GM12878 (cell line): Measurements from ENCODE around the gene ATP2C2.

Experiments used
- CTCF ChIP-seq, 3 experiments: IDR thresholded peaks in 2 of 3; conservative IDR thresholded peaks in 1 of 3; 2 replicates each; pipeline ENCODE4 v1.5.1; 2011; ENCODE audit warnings: low read depth in 3 of 3, low read length in 3 of 3, mild to moderate bottlenecking in 3 of 3, control low read depth in 2 of 3, moderate library complexity in 2 of 3, inconsistent platforms in 1 of 3, mixed read lengths in 1 of 3; ENCODE audit not compliant: control insufficient read depth in 2 of 3, insufficient read depth in 1 of 3; ENCODE audit errors: extremely low read depth in 1 of 3
- FOS ChIP-seq: IDR thresholded peaks from 3 replicates; pipeline ENCODE4 v1.6.1; 2011; ENCODE audit warnings: borderline replicate concordance; ENCODE audit not compliant: insufficient read length; ENCODE audit errors: extremely low read depth
- HDGF ChIP-seq: fragments of 450-650 bp; IDR thresholded peaks from 2 replicates; pipeline ENCODE4 v1.6.1; 2016; ENCODE audit warnings: antibody characterized with exemption

- no peak for TF ChIP-seq HDGF
- TF ChIP-seq FOS = no peak
- no peak for TF ChIP-seq CTCF (IDR thresholded peaks at IDR 0.05 in 2 of 3, conservative IDR thresholded peaks at IDR 0.05 in 1 of 3; ENCODE audit: control insufficient read depth in 2 of 3, extremely low read depth in 1 of 3, insufficient read depth in 1 of 3, low read depth in 3 of 3, low read length in 3 of 3)
These were observed 98.4 kb downstream of the ATP2C2 start for GRCh38 chr16:84466692-84467091.
